HCT116 (cell line): Measurements from ENCODE around the gene WDR38. TPM values are rescaled to one million over a fixed set of nuclear protein-coding genes. Genes with fewer than 3 reads are reported as not detected.

ENCODE experiments used
- ATAC-seq: fragments of 200-7000 bp; cut with Tn5 transposase; 2 replicates; pipeline ENCODE4 v1.9.1; 2020; ENCODE audit warnings: mild to moderate bottlenecking, moderate library complexity
- Bru-seq: library from RNA; stranded (reverse); fragments of 400-500 nt; gene quantifications from one replicate; lab custom pipeline; 2021; lab: Mats Ljungman, UMichigan
- BruChase-seq, 2 experiments: library from RNA; stranded (reverse); fragments of 400-500 nt; gene quantifications; one replicate each; lab custom pipeline; 2021; lab: Mats Ljungman, UMichigan
- BruUV-seq: library from RNA; stranded (reverse); fragments of 400-500 nt; replicated peaks from 2 replicates; lab custom pipeline; 2021; lab: Mats Ljungman, UMichigan
- CTCF ChIA-PET: fragments of 300-600 bp; sonication (Branson Sonifier 250); formaldehyde crosslinking; loops from one replicate; lab custom pipeline; 2021; ENCODE audit warnings: antibody characterized with exemption; lab: Charles Lee
- POLR2A ChIA-PET: fragments of 300-600, 350-600 bp; sonication (Branson Sonifier 250); formaldehyde crosslinking; loops from one replicate; lab custom pipeline; 2021; ENCODE audit warnings: antibody characterized with exemption; lab: Charles Lee
- RAD21 ChIA-PET, 2 experiments: fragments of 300-600 bp; sonication (Branson Sonifier 250); formaldehyde crosslinking; loops; one replicate each; lab custom pipeline; 2023; ENCODE audit warnings: low total read pairs in 2 of 2; ENCODE audit not compliant: uncharacterized antibody in 2 of 2, unreplicated experiment in 2 of 2, low non-redundant PET in 1 of 2; lab: Charles Lee
- DNase-seq: peaks from one replicate; pipeline ENCODE4 v3.0.0-alpha.2; 2010; ENCODE audit warnings: low read depth, low spot score
- H2AFZ ChIP-seq: fragments of 200-600 bp; shearing (Covaris generic), sonication (generic); 2 replicates; pipeline ENCODE4 v1.6.1; 2017; ENCODE audit warnings: low read depth, mixed run types, mixed read lengths, antibody characterized with exemption, low read length; ENCODE audit not compliant: poor library complexity, severe bottlenecking
- H3K27ac ChIP-seq: 2 replicates; pipeline ENCODE4 v1.5.1; 2012; ENCODE audit warnings: low read depth, low read length
- H3K27me3 ChIP-seq: fragments of 200-600 bp; sonication (generic); 2 replicates; pipeline ENCODE4 v1.6.1; 2016; ENCODE audit warnings: mixed run types, low read length, mixed read lengths; ENCODE audit not compliant: insufficient read depth
- H3K36me3 ChIP-seq, 2 experiments: fragments of 200-500 bp in 1 of 2; fragments of 200-600 bp in 1 of 2; sonication (Bioruptor generic) in 1 of 2; sonication (generic) in 1 of 2; 2 replicates each; pipeline versions ENCODE4 v1.5.1 to v1.6.1; 2014 to 2016; ENCODE audit warnings: low read length in 2 of 2, inconsistent platforms in 1 of 2, mixed read lengths in 1 of 2, mixed run types in 1 of 2; ENCODE audit not compliant: insufficient read depth in 2 of 2, control insufficient read depth in 1 of 2
- H3K4me1 ChIP-seq, 2 experiments: fragments of 200-600 bp in 1 of 2; sonication (generic) in 1 of 2; 2 replicates each; pipeline versions ENCODE4 v1.5.1 to v1.6.1; 2012 to 2017; ENCODE audit warnings: low read length in 2 of 2, inconsistent platforms in 1 of 2, mild to moderate bottlenecking in 1 of 2, mixed read lengths in 1 of 2, mixed run types in 1 of 2, moderate library complexity in 1 of 2; ENCODE audit not compliant: insufficient read depth in 2 of 2, control insufficient read depth in 1 of 2
- H3K4me2 ChIP-seq: fragments of 200-600 bp; sonication (generic); 2 replicates; pipeline ENCODE4 v1.6.1; 2017; ENCODE audit warnings: mixed run types, low read length, mixed read lengths
- H3K4me3 ChIP-seq, 2 experiments: fragments of 200-600 bp in 1 of 2; sonication (generic) in 1 of 2; replicated peaks in 1 of 2; 2 replicates each; pipeline ENCODE4 v1.5.1; 2011 to 2016; ENCODE audit warnings: low read length in 2 of 2, control low read depth in 1 of 2, low read depth in 1 of 2, mild to moderate bottlenecking in 1 of 2, mixed read lengths in 1 of 2, mixed run types in 1 of 2
- H3K79me2 ChIP-seq: fragments of 200-600 bp; sonication (generic); 2 replicates; pipeline ENCODE4 v1.6.1; 2017; ENCODE audit warnings: mild to moderate bottlenecking, mixed run types, low read length, moderate library complexity, mixed read lengths; ENCODE audit not compliant: insufficient read depth
- H3K9ac ChIP-seq: fragments of 200-600 bp; sonication (generic); 2 replicates; pipeline ENCODE4 v1.6.1; 2016; ENCODE audit warnings: low read length, mixed read lengths
- H3K9me2 ChIP-seq: fragments of 200-600 bp; sonication (generic), shearing (Covaris generic); 2 replicates; pipeline ENCODE4 v1.6.1; 2017; ENCODE audit warnings: mixed run types, mild to moderate bottlenecking, moderate library complexity; ENCODE audit not compliant: insufficient read depth
- H3K9me3 ChIP-seq, 2 experiments: fragments of 200-500 bp in 1 of 2; fragments of 200-600 bp in 1 of 2; sonication (Bioruptor generic) in 1 of 2; sonication (generic) in 1 of 2; 2 replicates each; pipeline ENCODE4 v1.6.1; 2014 to 2017; ENCODE audit warnings: low read length in 2 of 2, mixed read lengths in 2 of 2, inconsistent platforms in 1 of 2, low read depth in 1 of 2, mild to moderate bottlenecking in 1 of 2, mixed run types in 1 of 2, moderate library complexity in 1 of 2; ENCODE audit not compliant: control insufficient read depth in 1 of 2, insufficient read depth in 1 of 2
- H4K20me1 ChIP-seq: fragments of 200-600 bp; sonication (generic), shearing (Covaris generic); 2 replicates; pipeline ENCODE4 v1.6.1; 2017; ENCODE audit warnings: mixed run types, mild to moderate bottlenecking, moderate library complexity; ENCODE audit not compliant: insufficient read depth
- JUND ChIP-seq: IDR thresholded peaks from 2 replicates; pipeline ENCODE4 v1.6.1; 2012
- RAD21 ChIP-seq: IDR thresholded peaks from 2 replicates; pipeline ENCODE4 v1.6.1; 2012; ENCODE audit warnings: low read depth, mild to moderate bottlenecking
- YY1 ChIP-seq: IDR thresholded peaks from 2 replicates; pipeline ENCODE4 v1.6.1; 2011; ENCODE audit warnings: low read length, low read depth, moderate library complexity, mild to moderate bottlenecking; ENCODE audit not compliant: insufficient replicate concordance; ENCODE audit errors: extremely low read depth
- ZNF274 ChIP-seq: fragments of 200-500 bp; sonication (Bioruptor generic); IDR thresholded peaks from 2 replicates; pipeline ENCODE4 v1.6.1; 2014; ENCODE audit warnings: mild to moderate bottlenecking, low read depth, low read length, inconsistent platforms
- intact Hi-C: fragments of 100-400 bp; cut with micrococcal nuclease; formaldehyde crosslinking; loops from 2 replicates; pipeline ENCODE4 v1.10.0; 2022
- long read RNA-seq: library from polyadenylated mRNA; unstranded; transcript quantifications from one replicate; pipeline ENCODE4 v2.0.0, GENCODE V29; 2021; ENCODE audit not compliant: unreplicated experiment
- polyA plus RNA-seq: library from polyadenylated mRNA; unstranded; fragments of >200 nt; gene quantifications from 2 replicates; pipeline ENCODE4 v1.2.1, GENCODE V29; 2012; ENCODE audit warnings: missing spikeins
- total RNA-seq: library from RNA; stranded (reverse); gene quantifications from one replicate; pipeline ENCODE4 v1.2.1, GENCODE V29; 2021; ENCODE audit not compliant: unreplicated experiment
- TF ChIP-seq, protein P1 (sequence below), 3 experiments: fragments of 200-600 bp in 1 of 3; sonication (generic) in 1 of 3; IDR thresholded peaks in 2 of 3; conservative IDR thresholded peaks in 1 of 3; 2 replicates each; pipeline ENCODE4 v1.5.1; 2012 to 2017; ENCODE audit warnings: low read depth in 2 of 3, low read length in 2 of 3, antibody characterized with exemption in 1 of 3, borderline replicate concordance in 1 of 3, control low read depth in 1 of 3, mild to moderate bottlenecking in 1 of 3, mixed read lengths in 1 of 3, mixed run types in 1 of 3, moderate library complexity in 1 of 3; ENCODE audit not compliant: insufficient read depth in 1 of 3

The WDR38 gene, protein sequence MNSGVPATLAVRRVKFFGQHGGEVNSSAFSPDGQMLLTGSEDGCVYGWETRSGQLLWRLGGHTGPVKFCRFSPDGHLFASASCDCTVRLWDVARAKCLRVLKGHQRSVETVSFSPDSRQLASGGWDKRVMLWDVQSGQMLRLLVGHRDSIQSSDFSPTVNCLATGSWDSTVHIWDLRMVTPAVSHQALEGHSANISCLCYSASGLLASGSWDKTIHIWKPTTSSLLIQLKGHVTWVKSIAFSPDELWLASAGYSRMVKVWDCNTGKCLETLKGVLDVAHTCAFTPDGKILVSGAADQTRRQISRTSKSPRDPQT
- not detected for total RNA-seq
- polyA plus RNA-seq: not detected in 2 replicates
- Bru-seq, nascent RNA: not detected
- BruChase-seq, experiment 1, labeled RNA remaining after a 6-hour chase: not detected
- not detected for BruChase-seq, experiment 2, labeled RNA remaining after a 2-hour chase
- long read RNA-seq: 0 reads

DNA sequence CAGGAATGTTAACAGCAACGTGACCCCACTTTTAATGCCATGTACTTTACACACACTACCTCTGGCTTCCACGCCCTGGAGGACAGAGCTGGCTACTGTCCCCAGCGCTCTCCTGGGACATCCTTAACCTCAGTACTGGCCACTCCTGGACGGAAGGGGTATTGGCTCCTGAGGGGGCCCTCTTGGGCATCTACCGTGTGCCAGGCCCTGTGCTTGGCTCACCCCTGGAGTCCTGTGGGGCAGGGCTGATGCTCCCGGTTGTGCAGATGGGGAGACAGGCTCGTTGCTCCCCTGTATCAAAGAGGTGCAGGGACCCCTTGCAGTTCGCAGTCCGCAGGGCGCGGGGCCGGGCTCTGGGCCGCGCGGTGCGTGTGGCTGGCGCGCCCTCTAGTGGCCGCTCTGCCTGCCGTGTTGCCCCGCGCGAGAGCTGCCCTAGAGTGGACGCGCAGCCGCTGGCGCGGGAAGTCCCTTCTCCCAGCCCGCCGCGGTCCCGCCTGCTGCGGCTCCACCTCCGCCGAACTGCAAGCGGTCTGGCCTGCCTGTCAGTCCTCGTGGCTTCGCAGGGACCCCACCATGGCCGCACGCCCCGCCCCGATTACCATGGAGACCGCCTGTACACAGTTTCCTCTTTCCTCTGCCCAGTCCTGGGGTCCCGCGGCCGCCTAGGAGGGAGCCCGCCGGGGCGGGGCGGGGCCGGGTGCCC is at the start of gene WDR38:
TSS of gene WDR38 (plus strand) at position 632 of the 703 bp plus-strand sequence. CDS start 72 bp downstream, outside the sequence.
- ChIA-PET CTCF (interaction anchor here (0.6 to 11.7 kb wide), 41 partner anchors 9 to 525 kb away, joined by 3 to 601 read pairs (median 5); partner anchors contain the start of genes ARPC5L, NR6A1, OLFML2A and RPL35), POLR2A (interaction anchor here (1.0 to 2.3 kb wide), 11 partner anchors 9 to 80 kb away, joined by 3 to 30 read pairs (median 5); partner anchors contain the start of genes ARPC5L, NR6A1, OLFML2A and RPL35)
- H3K27ac ChIP-seq: peak within 1 kb of the TSS; percentile 37; the same call in 1 of the 2 replicates

More for the DNA sequence above, at the start of gene WDR38:
- Histone ChIP-seq H2AFZ (peak within 1 kb of the TSS; percentile 54), H3K4me3 (peak within 1 kb of the TSS; percentile 32 to 51), H3K4me2 (peak within 1 kb of the TSS; percentile 78), H4K20me1 (peaks cover 21% of the 10 kb centered on the region; the same call in 1 of the 2 replicates), H3K9ac (peak within 1 kb of the TSS; percentile 50), H3K27me3 (no peaks in the 10 kb centered on the region), H3K9me3 (no peaks in the 10 kb centered on the region), H3K4me1 (peaks cover 5 to 30% of the 10 kb centered on the region in 2 experiments; a peak in 3 of 4 replicates), H3K9me2 (no peaks in the 10 kb centered on the region), H3K36me3 (peaks cover 7 to 11% of the 10 kb centered on the region in 2 experiments; a peak in 3 of 4 replicates), H3K79me2 (peaks cover 1% of the 10 kb centered on the region; the same call in 1 of the 2 replicates)
- TF ChIP-seq JUND (no peak), RAD21 (no peak), YY1 (peak; percentile 5), ZNF274 (no peak)
- TF ChIP-seq, protein P1, sequence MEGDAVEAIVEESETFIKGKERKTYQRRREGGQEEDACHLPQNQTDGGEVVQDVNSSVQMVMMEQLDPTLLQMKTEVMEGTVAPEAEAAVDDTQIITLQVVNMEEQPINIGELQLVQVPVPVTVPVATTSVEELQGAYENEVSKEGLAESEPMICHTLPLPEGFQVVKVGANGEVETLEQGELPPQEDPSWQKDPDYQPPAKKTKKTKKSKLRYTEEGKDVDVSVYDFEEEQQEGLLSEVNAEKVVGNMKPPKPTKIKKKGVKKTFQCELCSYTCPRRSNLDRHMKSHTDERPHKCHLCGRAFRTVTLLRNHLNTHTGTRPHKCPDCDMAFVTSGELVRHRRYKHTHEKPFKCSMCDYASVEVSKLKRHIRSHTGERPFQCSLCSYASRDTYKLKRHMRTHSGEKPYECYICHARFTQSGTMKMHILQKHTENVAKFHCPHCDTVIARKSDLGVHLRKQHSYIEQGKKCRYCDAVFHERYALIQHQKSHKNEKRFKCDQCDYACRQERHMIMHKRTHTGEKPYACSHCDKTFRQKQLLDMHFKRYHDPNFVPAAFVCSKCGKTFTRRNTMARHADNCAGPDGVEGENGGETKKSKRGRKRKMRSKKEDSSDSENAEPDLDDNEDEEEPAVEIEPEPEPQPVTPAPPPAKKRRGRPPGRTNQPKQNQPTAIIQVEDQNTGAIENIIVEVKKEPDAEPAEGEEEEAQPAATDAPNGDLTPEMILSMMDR (IDR thresholded peaks at IDR 0.05 in 2 of 3, conservative IDR thresholded peaks at IDR 0.05 in 1 of 3; ENCODE audit: borderline replicate concordance in 1 of 3, insufficient read depth in 1 of 3, low read depth in 2 of 3, low read length in 2 of 3): peak in 2 of 3 experiments; percentile 86 to 99; a peak in 4 of 6 replicates
- DNase-seq: peak; percentile 78
- intact Hi-C loops: loop anchor here (1.0 to 10.0 kb wide), 6 partner anchors 40 to 521 kb away; partner anchors contain the start of gene PSMB7
- no TSS peak for BruUV-seq
- ATAC-seq: peak; percentile 85
- RAD21 ChIA-PET: interaction anchor here (0.6 to 3.3 kb wide), 19 partner anchors 9 to 142 kb away, joined by 3 to 49 read pairs (median 6); partner anchors contain the start of genes NR6A1 (in 2 of the 2), OLFML2A (in 2 of the 2), ARPC5L (in 1 of the 2) and RPL35 (in 1 of the 2)
